Fibroblast of the conjunctiva (primary cell): ENCODE measurements around the gene GEMIN7.

Source experiments
- DNase-seq: peaks from one replicate; pipeline ENCODE4 v3.0.0-alpha.2; 2010; ENCODE audit warnings: low read depth

Gene GEMIN7

GRCh38 chr19:45128806-45129205, 49.7 kb downstream of the GEMIN7 start:
- DNase-seq = no peak

DNA sequence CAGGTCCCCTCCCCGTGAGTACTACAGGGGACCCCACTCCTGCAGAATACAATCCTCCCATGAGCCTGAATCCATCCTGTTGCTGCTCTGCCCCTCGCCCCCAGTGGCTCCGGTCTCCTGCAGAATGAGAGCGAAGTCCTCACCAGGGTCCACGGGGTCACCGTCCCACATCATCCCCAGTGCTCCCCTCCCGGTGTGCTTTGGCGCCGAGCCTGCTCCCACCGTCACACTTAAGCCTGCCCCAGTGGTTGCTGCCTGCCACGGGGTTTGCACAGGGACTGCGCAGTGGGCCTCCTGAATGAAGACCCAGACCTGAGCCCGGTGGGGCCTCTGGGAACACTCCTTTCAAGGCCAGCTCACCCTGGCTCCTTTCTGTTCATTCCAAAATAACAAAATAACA, 51.2 kb downstream of the GEMIN7 start:
- DNase-seq = no peak

DNA sequence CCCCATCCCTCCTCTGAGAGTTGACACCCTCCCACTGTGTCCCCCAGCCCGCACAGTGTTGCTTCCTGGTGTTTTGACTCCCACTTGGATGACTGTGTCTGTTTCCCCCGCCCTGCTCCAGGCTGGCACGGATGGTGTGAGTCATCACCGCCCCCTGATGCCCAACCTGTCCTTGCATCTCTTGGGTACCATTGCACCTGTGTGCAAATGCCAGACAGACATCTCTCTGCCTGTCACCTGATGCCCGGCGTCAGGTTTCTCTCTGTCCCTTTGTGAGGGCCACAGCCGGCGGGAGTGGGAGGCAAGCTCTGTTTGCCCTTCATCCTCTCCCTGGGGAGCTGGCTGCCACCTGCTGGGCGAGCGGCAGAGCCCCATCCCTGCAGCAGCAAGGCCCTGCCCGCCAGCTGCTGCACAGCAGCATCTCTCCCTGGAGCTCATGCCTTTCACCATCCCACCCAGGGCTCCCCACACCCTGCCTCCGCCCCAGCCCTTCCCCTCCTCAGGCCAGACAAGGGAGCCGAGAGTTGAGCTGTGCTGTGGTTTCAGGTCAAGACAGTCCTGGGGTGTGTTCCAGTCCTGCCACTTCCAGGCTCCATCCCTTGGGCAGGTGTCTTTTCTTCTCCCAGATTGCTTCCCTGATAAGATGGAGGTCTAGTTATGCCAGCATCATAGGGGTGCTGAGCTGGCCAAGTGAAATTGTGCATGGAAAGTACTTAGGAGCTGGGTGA, 52.0 kb downstream of the GEMIN7 start:
- no peak for DNase-seq

- no peak for DNase-seq
Measured at GRCh38 chr19:45133661-45134060, 54.6 kb downstream of the GEMIN7 start.

DNA sequence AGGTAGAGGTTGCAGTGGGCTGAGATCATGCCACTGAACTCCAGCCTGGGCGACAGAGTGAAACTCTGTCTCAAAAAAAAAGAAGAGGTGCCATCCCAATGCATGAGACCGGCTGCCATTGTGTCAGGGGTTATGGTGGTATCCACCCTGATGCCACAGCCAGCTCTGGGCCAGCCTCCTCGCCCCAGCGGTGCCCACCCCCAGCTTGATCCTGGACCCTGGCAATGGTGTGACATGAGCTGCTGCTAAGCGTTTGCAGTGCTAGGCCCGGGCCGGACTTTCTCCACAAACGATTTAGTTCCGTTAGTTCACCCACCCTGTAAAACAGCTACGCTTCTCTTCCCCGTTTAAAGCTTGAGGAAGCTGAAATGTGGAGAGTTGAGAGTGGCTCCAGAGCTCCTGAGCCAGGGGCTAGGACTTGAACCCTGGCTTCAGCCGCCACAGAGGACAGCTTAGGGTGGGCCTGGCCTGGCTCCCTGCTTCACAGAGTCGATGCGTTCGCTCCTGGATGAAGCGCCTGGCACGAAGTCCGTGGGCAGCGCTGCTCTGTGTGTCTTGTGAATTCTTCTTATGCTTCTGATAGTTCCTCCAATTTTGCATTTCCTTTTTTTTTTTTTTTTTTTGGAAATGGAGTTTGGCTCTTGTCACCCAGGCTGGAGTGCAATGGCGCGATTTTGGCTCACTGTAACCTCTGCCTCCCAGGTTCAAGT, 56.3 kb downstream of the GEMIN7 start:
- no peak for DNase-seq

GRCh38 chr19:45136507-45137178, 57.6 kb downstream of the GEMIN7 start:
- no peak for DNase-seq

- DNase-seq = no peak
Measured at GRCh38 chr19:45137179-45137761, 58.2 kb downstream of the GEMIN7 start.

- no peak for DNase-seq
Measured at GRCh38 chr19:45138303-45138751, 59.3 kb downstream of the GEMIN7 start.

- DNase-seq = no peak
Measured at GRCh38 chr19:45139286-45140143, 60.5 kb downstream of the GEMIN7 start.

- DNase-seq = no peak
Measured at GRCh38 chr19:45140144-45140503, 61.1 kb downstream of the GEMIN7 start.

- DNase-seq = no peak
Measured at GRCh38 chr19:45140533-45140932, 61.5 kb downstream of the GEMIN7 start.
